NCI-H1417 (cell line): ENCODE data around the gene SLC7A8.
"Not testable (repeated sequence)": the region's sequence is repeated elsewhere in the genome, so short reads cannot be mapped to it uniquely, and the experiment has no call there.

Experiments
- DNase-seq, 3 experiments: peaks; one replicate each; lab custom pipeline; 2025; lab: John Stamatoyannopoulos, UW

The SLC7A8 gene

DNA sequence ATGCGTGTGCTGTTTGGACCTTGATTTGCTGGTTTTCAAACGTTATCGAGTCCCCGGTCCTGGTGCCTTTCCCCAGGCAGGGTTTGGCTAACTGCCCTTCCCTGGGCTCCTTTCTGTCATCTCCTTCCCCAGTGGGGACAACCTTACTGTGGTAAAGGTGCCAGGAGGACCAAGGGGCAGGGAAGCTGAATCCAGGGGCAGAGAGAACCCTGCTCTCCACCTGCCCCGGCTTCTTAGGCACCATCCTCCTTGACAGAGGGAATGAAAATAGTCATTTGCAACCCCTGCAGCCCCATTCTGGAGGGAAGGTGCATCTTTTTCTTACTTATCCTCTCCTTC lies 69.4 kb downstream of the SLC7A8 start:
- DNase-seq = no peak

GRCh38 chr14:23113431-23114119 lies 69.9 kb downstream of the SLC7A8 start:
- no peak for DNase-seq

- no peak for DNase-seq
These were observed 70.9 kb downstream of the SLC7A8 start for GRCh38 chr14:23112359-23113178.

GRCh38 chr14:23110579-23111365 lies 72.7 kb downstream of the SLC7A8 start:
- no peak for DNase-seq

GRCh38 chr14:23109769-23110168 lies 73.7 kb downstream of the SLC7A8 start:
- no peak for DNase-seq

- not testable (repeated sequence) for DNase-seq
These were observed 75.3 kb downstream of the SLC7A8 start for GRCh38 chr14:23108169-23108568.

GRCh38 chr14:23107620-23108019 lies 75.8 kb downstream of the SLC7A8 start:
- not testable (repeated sequence) for DNase-seq

GRCh38 chr14:23106747-23107045 lies 76.8 kb downstream of the SLC7A8 start:
- DNase-seq = no peak

- DNase-seq = no peak
These were observed 78.1 kb downstream of the SLC7A8 start for GRCh38 chr14:23105348-23105824.

GRCh38 chr14:23104591-23105347 lies 78.7 kb downstream of the SLC7A8 start, which contains the start of gene CIROP:
Gene CIROP (minus strand): TSS chr14:23104989. CDS start chr14:23104920, 69 bp downstream.
- no peak for DNase-seq

DNA sequence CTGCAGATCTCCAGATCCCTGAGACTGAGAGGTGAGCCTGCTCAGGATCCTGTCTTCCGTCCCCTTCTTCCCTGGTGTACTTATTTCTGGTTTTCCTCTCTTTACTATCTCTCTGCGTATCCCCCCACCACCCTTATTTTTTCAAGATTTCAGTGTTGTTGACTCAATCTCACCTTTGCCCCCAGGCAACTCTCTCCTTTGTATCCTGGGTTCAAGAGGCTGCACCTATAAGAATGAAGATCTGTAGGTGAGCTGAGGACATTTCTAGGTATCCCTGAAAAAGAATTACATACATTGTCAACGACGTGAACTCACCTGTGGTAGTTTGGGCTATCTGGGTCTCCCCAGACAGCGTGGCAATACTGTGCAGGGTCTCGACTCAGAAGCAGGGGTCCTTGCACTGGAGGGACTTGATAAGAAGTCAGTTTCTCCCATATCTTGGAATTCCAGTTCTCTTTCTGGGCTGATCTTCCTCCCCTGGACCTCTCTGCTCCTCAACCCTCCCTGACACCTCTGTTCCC lies 79.3 kb downstream of the SLC7A8 start:
- DNase-seq = no peak

GRCh38 chr14:23103581-23103980 lies 79.9 kb downstream of the SLC7A8 start:
- no peak for DNase-seq

DNA sequence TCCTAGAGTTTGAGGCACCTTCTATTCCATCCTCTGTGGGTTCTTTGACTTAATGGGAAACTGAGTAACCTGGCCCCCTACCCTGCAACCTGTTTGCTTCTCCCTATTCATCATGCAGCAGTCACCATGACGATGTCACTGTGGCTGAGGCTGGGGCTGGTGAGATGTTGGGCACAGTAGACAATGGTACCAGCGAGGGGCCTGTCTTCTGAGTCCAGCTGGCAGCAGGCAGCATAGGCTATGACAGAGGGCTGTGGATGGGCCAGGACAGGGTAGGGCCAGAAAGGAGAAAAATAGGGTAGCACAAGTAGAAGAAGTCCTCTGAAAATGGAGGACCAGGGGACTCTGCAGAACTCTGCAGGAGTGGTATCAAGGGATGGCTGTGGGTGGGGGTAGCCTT lies 80.7 kb downstream of the SLC7A8 start:
- DNase-seq = no peak

DNA sequence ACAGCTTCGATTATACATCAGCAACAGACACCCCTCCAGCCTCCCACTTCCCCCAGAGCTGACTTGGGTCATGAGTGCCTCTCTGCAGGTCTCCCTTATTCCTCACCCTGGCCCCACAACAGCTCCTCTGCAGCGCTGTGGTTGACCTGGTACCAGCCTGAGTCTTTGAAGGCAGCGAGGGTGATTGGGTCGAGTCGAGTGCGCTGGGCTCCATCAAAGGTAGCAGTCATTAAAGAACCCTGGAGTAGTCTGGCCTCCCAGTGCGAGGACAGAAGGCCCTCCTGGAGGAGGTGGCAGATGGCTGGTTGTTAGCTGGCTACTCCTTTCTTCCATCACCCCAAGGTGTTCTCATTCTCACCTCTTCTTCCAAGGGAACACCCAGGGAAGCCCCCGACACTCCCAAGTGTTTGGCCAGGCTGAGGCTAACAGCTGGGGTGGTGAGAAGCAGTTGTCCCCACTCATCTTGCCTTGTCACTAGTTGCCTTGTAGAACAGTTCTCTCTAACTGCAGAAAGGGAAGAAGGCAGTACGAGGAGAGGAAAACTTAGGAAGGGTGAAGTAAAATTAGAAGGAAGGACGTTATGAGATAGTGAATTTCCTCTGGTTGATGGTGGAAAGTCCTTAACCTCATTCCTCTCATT lies 81.4 kb downstream of the SLC7A8 start:
- no peak for DNase-seq

DNA sequence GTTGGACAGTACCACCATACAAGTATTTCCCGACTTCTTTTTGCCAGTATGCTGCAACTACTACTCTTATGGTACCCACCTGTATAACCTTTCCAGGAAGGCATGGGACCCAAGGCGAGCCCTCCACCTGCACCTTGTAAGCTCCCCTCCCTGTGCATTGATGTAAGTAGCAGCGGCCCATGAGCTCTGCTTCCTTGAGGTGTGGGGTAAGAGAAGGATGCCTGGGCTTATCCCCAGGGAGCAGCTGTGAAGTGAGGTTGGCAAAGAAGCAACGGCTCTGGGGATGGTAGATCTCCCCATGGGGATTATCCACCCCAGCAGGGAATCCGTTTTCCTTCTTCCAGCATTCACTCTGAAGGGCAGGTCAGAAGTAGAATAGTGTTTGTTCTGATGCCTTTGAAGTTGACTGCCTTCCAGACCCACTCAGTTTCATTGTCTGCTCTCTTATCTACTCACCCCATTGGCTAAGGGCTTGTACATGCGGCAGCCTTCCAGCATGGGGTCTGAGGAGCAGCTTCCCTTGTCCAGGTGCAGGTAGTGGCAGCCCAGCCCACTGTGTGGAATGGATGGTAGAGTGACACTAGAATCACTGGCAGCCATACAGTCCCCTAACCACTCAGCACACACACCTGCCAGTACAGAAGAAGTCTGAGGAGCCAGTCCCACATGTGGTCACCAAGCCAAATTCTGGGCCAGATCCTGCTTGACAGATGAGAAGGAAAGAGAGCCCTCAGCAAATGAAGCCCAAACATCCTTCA lies 82.1 kb downstream of the SLC7A8 start:
- DNase-seq = no peak

- DNase-seq = no peak
These were observed 84.1 kb downstream of the SLC7A8 start for GRCh38 chr14:23099212-23099861.

DNA sequence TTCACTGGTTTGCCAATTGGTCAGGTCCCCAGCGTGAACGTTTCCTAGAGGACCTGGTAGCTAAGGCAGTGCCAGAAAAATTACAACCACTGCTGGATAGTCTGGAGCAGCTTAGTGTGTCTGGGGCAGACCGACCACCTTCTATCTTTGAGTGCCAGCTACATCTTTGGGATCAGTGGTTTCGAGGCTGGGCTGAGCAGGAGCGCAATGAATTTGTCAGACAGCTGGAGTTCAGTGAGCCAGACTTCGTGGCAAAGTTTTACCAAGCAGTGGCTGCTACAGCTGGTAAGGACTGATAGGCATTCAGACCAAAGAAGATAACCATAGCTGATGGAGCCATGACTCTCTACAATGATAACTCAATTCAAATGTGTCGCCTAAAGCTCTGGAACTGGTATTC lies 85.7 kb downstream of the SLC7A8 start:
- no peak for DNase-seq

DNA sequence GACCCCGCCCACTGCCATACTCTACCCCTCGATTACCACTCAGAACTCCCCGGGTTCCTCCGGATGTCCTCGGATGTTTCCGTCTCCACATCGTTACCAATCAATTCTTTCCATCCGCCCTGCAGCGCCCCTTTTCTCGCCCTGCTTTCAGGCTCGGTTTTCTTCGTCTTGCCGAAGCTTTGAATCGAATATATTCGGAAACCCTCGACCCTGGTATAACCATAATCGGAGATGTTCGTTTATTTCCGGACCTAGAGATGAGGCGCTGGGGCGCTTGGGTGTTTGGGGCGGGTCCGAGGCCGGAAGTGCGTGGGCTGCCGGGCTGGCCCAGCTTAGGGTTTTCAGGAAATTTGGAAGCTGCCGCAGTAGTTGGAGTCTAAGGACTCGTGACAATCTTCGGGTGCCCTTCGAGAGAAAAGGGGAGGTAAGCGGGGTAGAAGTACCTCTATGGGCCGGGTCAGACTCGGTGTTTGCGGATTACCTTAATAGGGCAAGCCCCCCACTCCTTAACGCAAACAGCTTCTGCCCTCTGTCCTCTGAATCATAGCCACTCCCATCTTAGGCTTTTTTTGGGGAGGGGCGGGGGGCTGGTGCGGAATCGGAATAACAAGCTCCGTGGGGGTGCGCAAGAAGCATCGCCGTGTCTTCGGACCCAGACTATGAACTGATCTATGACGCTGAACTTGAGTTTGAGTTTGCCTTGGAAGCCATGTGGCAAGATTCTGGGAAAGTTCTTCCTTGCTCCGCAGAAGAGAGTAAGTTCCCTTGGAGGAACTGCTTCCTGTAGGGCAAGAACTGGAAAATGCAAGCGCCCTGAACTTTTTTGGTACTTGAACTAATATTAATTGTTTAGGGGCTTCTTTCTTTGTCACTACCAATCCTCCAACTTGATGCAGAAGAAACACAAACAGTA lies 88.0 kb downstream of the SLC7A8 start, which contains the start of gene C14orf119:
TSS of gene C14orf119 (plus strand) at position 310 of the 913 bp plus-strand sequence. CDS start 2,154 bp downstream, outside the sequence.
- DNase-seq = no peak
